Loucy (cell line): ENCODE data around the gene ASB14.

Experiments
- H2AFZ ChIP-seq: fragments of 200-600 bp; sonication (generic); 2 replicates; pipeline ENCODE4 v1.6.0; 2016; ENCODE audit warnings: antibody characterized with exemption, mild to moderate bottlenecking, low read length, moderate library complexity
- H3F3A ChIP-seq: fragments of 200-600 bp; 2 replicates; pipeline ENCODE4 v1.6.0; 2016; ENCODE audit warnings: antibody characterized with exemption, low read depth, mild to moderate bottlenecking
- H3K27me3 ChIP-seq: fragments of 200-600 bp; sonication (generic); 2 replicates; pipeline ENCODE4 v1.6.1; 2014; ENCODE audit warnings: low read length, mild to moderate bottlenecking; ENCODE audit not compliant: insufficient read depth, poor library complexity, severe bottlenecking
- H3K36me3 ChIP-seq: fragments of 200-600 bp; sonication (generic); 2 replicates; pipeline ENCODE4 v1.6.1; 2016; ENCODE audit warnings: low read length; ENCODE audit not compliant: insufficient read depth
- H3K4me1 ChIP-seq: fragments of 200-600 bp; sonication (generic); 2 replicates; pipeline ENCODE4 v1.5.1; 2014; ENCODE audit warnings: low read length, mild to moderate bottlenecking; ENCODE audit not compliant: insufficient read depth, poor library complexity, severe bottlenecking
- H3K4me2 ChIP-seq: fragments of 200-600 bp; sonication (generic); 2 replicates; pipeline ENCODE4 v1.6.0; 2014; ENCODE audit warnings: antibody characterized with exemption, low read length, low read depth, mild to moderate bottlenecking; ENCODE audit not compliant: poor library complexity, severe bottlenecking
- H3K4me3 ChIP-seq: fragments of 200-600 bp; sonication (generic); 2 replicates; pipeline ENCODE4 v1.5.1; 2014; ENCODE audit warnings: low read length, mild to moderate bottlenecking, mixed read lengths; ENCODE audit not compliant: poor library complexity, severe bottlenecking
- H3K79me2 ChIP-seq: fragments of 200-600 bp; sonication (generic); 2 replicates; pipeline ENCODE4 v1.6.1; 2014; ENCODE audit warnings: low read length; ENCODE audit not compliant: insufficient read depth
- H3K9ac ChIP-seq: fragments of 200-600 bp; sonication (generic); 2 replicates; pipeline ENCODE4 v1.6.0; 2014; ENCODE audit warnings: mild to moderate bottlenecking, low read depth, low read length, moderate library complexity; ENCODE audit not compliant: poor library complexity, severe bottlenecking
- H3K9me2 ChIP-seq: fragments of 200-600 bp; sonication (generic); replicated peaks from 2 replicates; pipeline ENCODE4 v1.6.1; 2016; ENCODE audit warnings: low read depth, low read length, mixed read lengths
- H3K9me3 ChIP-seq: fragments of 200-600 bp; sonication (generic); 2 replicates; pipeline ENCODE4 v1.6.1; 2014; ENCODE audit warnings: mild to moderate bottlenecking, antibody characterized with exemption, low read length, low read depth; ENCODE audit not compliant: insufficient read depth
- H4K20me1 ChIP-seq: fragments of 200-600 bp; sonication (generic); 2 replicates; pipeline ENCODE4 v1.6.0; 2014; ENCODE audit warnings: antibody characterized with exemption, low read length, mild to moderate bottlenecking; ENCODE audit not compliant: insufficient read depth, poor library complexity, severe bottlenecking
- CTCF ChIP-seq: fragments of 200-600 bp; sonication (generic); conservative IDR thresholded peaks from 2 replicates; pipeline ENCODE4 v1.5.1; 2014; ENCODE audit warnings: mild to moderate bottlenecking, antibody characterized with exemption, low read length
- EZH2phosphoT487 ChIP-seq: fragments of 200-600 bp; IDR thresholded peaks from 2 replicates; pipeline ENCODE4 v1.6.1; 2018; ENCODE audit warnings: antibody characterized with exemption, mild to moderate bottlenecking, moderate library complexity, borderline replicate concordance

The ASB14 gene

GRCh38 chr3:57287205-57287604 lies 5.3 kb downstream of the ASB14 start:
- peaks cover 6% of the 10 kb centered on the region for H3K4me1 ChIP-seq
- no peaks in the 10 kb centered on the region for H3K27me3 ChIP-seq
- no peak overlapping the region for H3K9ac ChIP-seq
- H3F3A ChIP-seq: no peaks in the 10 kb centered on the region
- no peaks in the 10 kb centered on the region for H4K20me1 ChIP-seq
- H3K9me3 ChIP-seq: peaks cover 7% of the 10 kb centered on the region; the same call in 1 of the 2 replicates
- no peak overlapping the region for H3K4me2 ChIP-seq
- H3K79me2 ChIP-seq: no peaks in the 10 kb centered on the region
- H3K9me2 ChIP-seq: no peaks in the 10 kb centered on the region
- TF ChIP-seq CTCF (no peak), EZH2phosphoT487 (no peak)
- H3K36me3 ChIP-seq: no peaks in the 10 kb centered on the region
- no peak overlapping the region for H3K4me3 ChIP-seq
- no peak overlapping the region for H2AFZ ChIP-seq

- Histone ChIP-seq H3K9ac (no peak overlapping the region), H3K27me3 (no peaks in the 10 kb centered on the region), H4K20me1 (no peaks in the 10 kb centered on the region), H3K9me2 (no peaks in the 10 kb centered on the region), H3K4me2 (no peak overlapping the region), H3K9me3 (peaks cover 14% of the 10 kb centered on the region; the same call in 1 of the 2 replicates), H3K79me2 (no peaks in the 10 kb centered on the region), H3K4me1 (peaks cover 20% of the 10 kb centered on the region), H3K36me3 (no peaks in the 10 kb centered on the region), H2AFZ (no peak overlapping the region), H3K4me3 (no peak overlapping the region), H3F3A (0 out of 2 replicates have a peak, but pooled peaks cover 4% of the 10 kb centered on the region)
- TF ChIP-seq EZH2phosphoT487 (no peak), CTCF (no peak)
These were observed 9.2 kb downstream of the ASB14 start for GRCh38 chr3:57283334-57283733.

GRCh38 chr3:57281715-57282114 lies 10.8 kb downstream of the ASB14 start:
- H3K4me3 ChIP-seq: peak overlapping the region; percentile 15
- H3K36me3 ChIP-seq: no peaks in the 10 kb centered on the region
- no peak for TF ChIP-seq EZH2phosphoT487
- TF ChIP-seq CTCF: no peak
- peak overlapping the region; percentile 47 for H3K4me2 ChIP-seq
- no peak overlapping the region for H2AFZ ChIP-seq
- no peaks in the 10 kb centered on the region for H3K27me3 ChIP-seq
- no peak overlapping the region for H3K9ac ChIP-seq
- H3K9me3 ChIP-seq: peaks cover 12% of the 10 kb centered on the region; the same call in 1 of the 2 replicates
- peaks cover 20% of the 10 kb centered on the region for H3K4me1 ChIP-seq
- H3F3A ChIP-seq: 0 out of 2 replicates have a peak, but pooled peaks cover 4% of the 10 kb centered on the region
- H3K9me2 ChIP-seq: no peaks in the 10 kb centered on the region
- H3K79me2 ChIP-seq: no peaks in the 10 kb centered on the region
- no peaks in the 10 kb centered on the region for H4K20me1 ChIP-seq
